Measurements from ENCODE around the gene MUC5AC. TPM values are rescaled to one million over a fixed set of nuclear protein-coding genes. Genes with fewer than 3 reads are reported as not detected.

Gene MUC5AC
- total and polyA plus RNA-seq, 2 of the 13 experiments (the other 11 are each of a cell fraction or from before 2014, with no cell fraction given), result under 0.01 TPM; not detected in 1

DNA sequence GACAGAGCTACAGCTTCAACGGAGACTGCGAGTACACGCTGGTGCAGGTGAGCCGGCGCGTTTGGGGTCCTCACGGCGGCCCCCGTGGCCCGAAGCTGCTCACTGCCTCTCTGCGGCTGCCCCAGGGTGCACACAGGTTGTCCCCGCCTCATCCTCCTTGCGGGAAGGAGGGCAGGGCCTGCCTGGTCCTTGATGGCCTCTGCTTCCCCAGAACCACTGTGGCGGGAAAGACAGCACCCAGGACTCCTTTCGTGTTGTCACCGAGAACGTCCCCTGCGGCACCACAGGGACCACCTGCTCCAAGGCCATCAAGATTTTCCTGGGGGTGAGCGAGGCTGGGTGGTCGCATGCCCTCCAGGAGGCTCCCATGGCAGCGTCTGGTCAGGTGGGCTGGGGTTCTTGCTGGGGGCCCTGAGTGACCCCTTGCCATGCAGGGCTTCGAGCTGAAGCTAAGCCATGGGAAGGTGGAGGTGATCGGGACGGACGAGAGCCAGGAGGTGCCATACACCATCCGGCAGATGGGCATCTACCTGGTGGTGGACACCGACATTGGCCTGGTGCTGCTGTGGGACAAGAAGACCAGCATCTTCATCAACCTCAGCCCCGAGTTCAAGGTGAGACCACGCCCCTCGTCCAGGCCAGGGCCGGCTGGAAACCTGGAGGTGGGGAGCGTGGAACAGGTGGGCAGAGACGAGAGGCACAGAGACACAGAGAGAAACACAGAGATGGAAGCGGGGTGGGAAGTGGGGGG is 19.4 kb downstream of the MUC5AC start (continued):
- TF ChIP-seq, protein P1, sequence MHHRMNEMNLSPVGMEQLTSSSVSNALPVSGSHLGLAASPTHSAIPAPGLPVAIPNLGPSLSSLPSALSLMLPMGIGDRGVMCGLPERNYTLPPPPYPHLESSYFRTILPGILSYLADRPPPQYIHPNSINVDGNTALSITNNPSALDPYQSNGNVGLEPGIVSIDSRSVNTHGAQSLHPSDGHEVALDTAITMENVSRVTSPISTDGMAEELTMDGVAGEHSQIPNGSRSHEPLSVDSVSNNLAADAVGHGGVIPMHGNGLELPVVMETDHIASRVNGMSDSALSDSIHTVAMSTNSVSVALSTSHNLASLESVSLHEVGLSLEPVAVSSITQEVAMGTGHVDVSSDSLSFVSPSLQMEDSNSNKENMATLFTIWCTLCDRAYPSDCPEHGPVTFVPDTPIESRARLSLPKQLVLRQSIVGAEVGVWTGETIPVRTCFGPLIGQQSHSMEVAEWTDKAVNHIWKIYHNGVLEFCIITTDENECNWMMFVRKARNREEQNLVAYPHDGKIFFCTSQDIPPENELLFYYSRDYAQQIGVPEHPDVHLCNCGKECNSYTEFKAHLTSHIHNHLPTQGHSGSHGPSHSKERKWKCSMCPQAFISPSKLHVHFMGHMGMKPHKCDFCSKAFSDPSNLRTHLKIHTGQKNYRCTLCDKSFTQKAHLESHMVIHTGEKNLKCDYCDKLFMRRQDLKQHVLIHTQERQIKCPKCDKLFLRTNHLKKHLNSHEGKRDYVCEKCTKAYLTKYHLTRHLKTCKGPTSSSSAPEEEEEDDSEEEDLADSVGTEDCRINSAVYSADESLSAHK (CRISPR knock-in tag; IDR thresholded peaks at IDR 0.05; ENCODE audit: borderline replicate concordance), result no peak
- TF ChIP-seq POLR2G (IDR thresholded peaks at IDR 0.05; ENCODE audit: low read depth, low read length) (no peak), ETV5 (CRISPR knock-in tag; IDR thresholded peaks at IDR 0.05; ENCODE audit: borderline replicate concordance) (no peak), ZNF329 (CRISPR knock-in tag; IDR thresholded peaks at IDR 0.05; ENCODE audit: low read depth) (no peak)
- TF ChIP-seq, protein P2, sequence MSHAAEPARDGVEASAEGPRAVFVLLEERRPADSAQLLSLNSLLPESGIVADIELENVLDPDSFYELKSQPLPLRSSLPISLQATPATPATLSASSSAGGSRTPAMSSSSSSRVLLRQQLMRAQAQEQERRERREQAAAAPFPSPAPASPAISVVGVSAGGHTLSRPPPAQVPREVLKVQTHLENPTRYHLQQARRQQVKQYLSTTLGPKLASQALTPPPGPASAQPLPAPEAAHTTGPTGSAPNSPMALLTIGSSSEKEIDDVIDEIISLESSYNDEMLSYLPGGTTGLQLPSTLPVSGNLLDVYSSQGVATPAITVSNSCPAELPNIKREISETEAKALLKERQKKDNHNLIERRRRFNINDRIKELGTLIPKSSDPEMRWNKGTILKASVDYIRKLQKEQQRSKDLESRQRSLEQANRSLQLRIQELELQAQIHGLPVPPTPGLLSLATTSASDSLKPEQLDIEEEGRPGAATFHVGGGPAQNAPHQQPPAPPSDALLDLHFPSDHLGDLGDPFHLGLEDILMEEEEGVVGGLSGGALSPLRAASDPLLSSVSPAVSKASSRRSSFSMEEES (CRISPR knock-in tag; IDR thresholded peaks at IDR 0.05), result no peak
- TF ChIP-seq, protein P3, sequence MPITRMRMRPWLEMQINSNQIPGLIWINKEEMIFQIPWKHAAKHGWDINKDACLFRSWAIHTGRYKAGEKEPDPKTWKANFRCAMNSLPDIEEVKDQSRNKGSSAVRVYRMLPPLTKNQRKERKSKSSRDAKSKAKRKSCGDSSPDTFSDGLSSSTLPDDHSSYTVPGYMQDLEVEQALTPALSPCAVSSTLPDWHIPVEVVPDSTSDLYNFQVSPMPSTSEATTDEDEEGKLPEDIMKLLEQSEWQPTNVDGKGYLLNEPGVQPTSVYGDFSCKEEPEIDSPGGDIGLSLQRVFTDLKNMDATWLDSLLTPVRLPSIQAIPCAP (CRISPR knock-in tag; IDR thresholded peaks at IDR 0.05; ENCODE audit: low read depth), result no peak

DNA sequence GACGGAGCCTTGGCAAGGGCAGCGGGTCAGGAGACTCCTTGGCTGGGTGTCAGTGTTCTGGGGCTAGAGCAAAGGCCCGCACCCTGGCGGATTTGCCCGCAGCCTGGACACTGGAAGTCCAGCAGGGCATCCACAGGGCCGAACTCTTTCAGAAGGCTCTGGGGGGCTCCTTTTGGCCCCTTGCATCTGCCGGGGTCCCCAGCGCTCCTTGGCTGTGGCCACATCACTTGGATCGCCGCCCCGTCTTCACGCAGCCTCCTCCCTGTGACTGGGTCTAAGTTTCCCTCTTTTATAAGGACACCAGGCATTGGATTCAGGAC is 20.0 kb downstream of the MUC5AC start:
- no peaks in the 10 kb centered on the region for H4K20me1 ChIP-seq (ENCODE audit: insufficient read depth, low read length)
- in situ Hi-C loops (cut with HindIII; ENCODE audit: extremely low pct_ligation_motif_present, low pct_unique_long_range_greater_than_20kb), result no loop called here
- CTCF ChIA-PET (ENCODE audit: low intra/inter-chr PET ratio, low total read pairs), result no interaction called here

More for the DNA sequence above, 20.0 kb downstream of the MUC5AC start:
- intact Hi-C loops (cut with micrococcal nuclease; ENCODE audit: unreplicated experiment), result no loop called here
- no peak for FAIRE-seq
- Histone ChIP-seq H3K4me3 (replicated peaks in 1 of 3; ENCODE audit: insufficient read depth in 1 of 3, low read depth in 2 of 3, low read length in 3 of 3) (no peak overlapping the region), H3K9me3 (ENCODE audit: low read length) (no peaks in the 10 kb centered on the region), H3K9ac (ENCODE audit: insufficient read depth, low read depth, low read length) (no peak overlapping the region), H3K79me2 (ENCODE audit: insufficient read depth, low read length) (no peaks in the 10 kb centered on the region), H3K36me3 (replicated peaks in 1 of 2; ENCODE audit: control insufficient read depth in 1 of 2, insufficient read depth in 2 of 2, low read length in 2 of 2) (no peaks in the 10 kb centered on the region), H3K4me2 (ENCODE audit: low read depth, low read length) (no peak overlapping the region), H3K4me1 (ENCODE audit: insufficient read depth, low read length) (no peaks in the 10 kb centered on the region), H3K27ac (ENCODE audit: extremely low read length, insufficient read depth, low read length) (no peak overlapping the region), H3K27me3 (ENCODE audit: control insufficient read depth in 1 of 2, insufficient read depth in 2 of 2, low read length in 2 of 2) (peaks cover 3 to 36% of the 10 kb centered on the region in 2 experiments; a peak in 4 of 5 replicates), H2AFZ (ENCODE audit: low read length) (no peak overlapping the region)
- TF ChIP-seq ZNF589 (CRISPR knock-in tag; conservative IDR thresholded peaks at IDR 0.05) (no peak), BCL6 (CRISPR knock-in tag; IDR thresholded peaks at IDR 0.05) (no peak), SP5 (CRISPR knock-in tag; IDR thresholded peaks at IDR 0.05; ENCODE audit: borderline replicate concordance, low read depth) (no peak), CBFB (CRISPR knock-in tag; IDR thresholded peaks at IDR 0.05) (no peak), ZNF138 (CRISPR knock-in tag; IDR thresholded peaks at IDR 0.05; ENCODE audit: low read depth) (no peak), ZNF83 (CRISPR knock-in tag; IDR thresholded peaks at IDR 0.05; ENCODE audit: borderline replicate concordance) (no peak), FOXK1 (CRISPR knock-in tag; IDR thresholded peaks at IDR 0.05; ENCODE audit: borderline replicate concordance, low read depth) (no peak), ZNF761 (CRISPR knock-in tag; conservative IDR thresholded peaks at IDR 0.05) (no peak)
- POLR2A ChIA-PET, result no interaction called here
- 30% methylated on average over 4 of the region's 12 CpGs for WGBS (ENCODE audit: low lambda C conversion rate)
- BruUV-seq (replicated peaks), result no TSS peak
- DNase-seq (ENCODE audit: low spot score), result no peak
- no peak for ATAC-seq

All from HepG2 (cell line).